Glomerular endothelial cell (primary cell): ENCODE measurements around the gene MT2A. TPM values are rescaled to one million over a fixed set of nuclear protein-coding genes. Genes with fewer than 3 reads are reported as not detected.

Experiments
- DNase-seq: peaks from one replicate; pipeline ENCODE4 v3.0.0-alpha.2; 2011; ENCODE audit warnings: low read depth, low spot score; ENCODE audit errors: extremely low read depth
- total RNA-seq: library from RNA; depleted of rRNA; stranded (reverse); fragments of >200 nt; gene quantifications from 2 replicates; pipeline ENCODE4 v1.2.3, GENCODE V29; 2015

Gene MT2A
- total RNA-seq, 1 donor from 2014 or later, result 297 TPM

GRCh38 chr16:56636616-56637413 is 28.4 kb downstream of the MT2A start:
- DNase-seq, result no peak

GRCh38 chr16:56637814-56638750 is 29.7 kb downstream of the MT2A start, which contains the start of gene MT1A:
MT1A (plus strand) TSS chr16:56638666; CDS start chr16:56638739, 73 bp downstream.
- no peak for DNase-seq

GRCh38 chr16:56639045-56639444 is 30.7 kb downstream of the MT2A start:
- DNase-seq, result no peak

- no peak for DNase-seq
Measured at GRCh38 chr16:56640076-56640475, 31.7 kb downstream of the MT2A start.

GRCh38 chr16:56641166-56641565 is 32.8 kb downstream of the MT2A start:
- DNase-seq, result no peak

- no peak for DNase-seq
Measured at GRCh38 chr16:56643080-56643778, 34.8 kb downstream of the MT2A start.

- no peak for DNase-seq
Measured at GRCh38 chr16:56643833-56644232, 35.4 kb downstream of the MT2A start.

- DNase-seq, result no peak
Measured at GRCh38 chr16:56645311-56645710, 36.9 kb downstream of the MT2A start.

GRCh38 chr16:56645838-56646237 is 37.5 kb downstream of the MT2A start:
- no peak for DNase-seq

GRCh38 chr16:56647641-56648431 is 39.5 kb downstream of the MT2A start:
- DNase-seq, result no peak

- no peak for DNase-seq
Measured at GRCh38 chr16:56649271-56649670, 40.9 kb downstream of the MT2A start.

- DNase-seq, result no peak
Measured at GRCh38 chr16:56649820-56650219, 41.4 kb downstream of the MT2A start.

GRCh38 chr16:56651586-56651985 is 43.2 kb downstream of the MT2A start, which contains the start of gene MT1B:
MT1B (plus strand) TSS chr16:56651886; CDS start chr16:56651954, 68 bp downstream.
- DNase-seq, result no peak

- DNase-seq, result no peak
Measured at GRCh38 chr16:56652600-56652999, 44.2 kb downstream of the MT2A start.

- no peak for DNase-seq
Measured at GRCh38 chr16:56653218-56653617, 44.8 kb downstream of the MT2A start.

GRCh38 chr16:56657555-56658326 is 49.4 kb downstream of the MT2A start, which contains the start of gene MT1F:
MT1F (plus strand) TSS chr16:56657959; CDS start chr16:56658059, 100 bp downstream.
- DNase-seq, result no peak

- DNase-seq, result no peak
Measured at GRCh38 chr16:56658327-56658875, 50.0 kb downstream of the MT2A start.
